ENCODE results near the gene TMEM132E. TPM values are rescaled to one million over a fixed set of nuclear protein-coding genes. Genes with fewer than 3 reads are reported as not detected.

The TMEM132E gene, protein sequence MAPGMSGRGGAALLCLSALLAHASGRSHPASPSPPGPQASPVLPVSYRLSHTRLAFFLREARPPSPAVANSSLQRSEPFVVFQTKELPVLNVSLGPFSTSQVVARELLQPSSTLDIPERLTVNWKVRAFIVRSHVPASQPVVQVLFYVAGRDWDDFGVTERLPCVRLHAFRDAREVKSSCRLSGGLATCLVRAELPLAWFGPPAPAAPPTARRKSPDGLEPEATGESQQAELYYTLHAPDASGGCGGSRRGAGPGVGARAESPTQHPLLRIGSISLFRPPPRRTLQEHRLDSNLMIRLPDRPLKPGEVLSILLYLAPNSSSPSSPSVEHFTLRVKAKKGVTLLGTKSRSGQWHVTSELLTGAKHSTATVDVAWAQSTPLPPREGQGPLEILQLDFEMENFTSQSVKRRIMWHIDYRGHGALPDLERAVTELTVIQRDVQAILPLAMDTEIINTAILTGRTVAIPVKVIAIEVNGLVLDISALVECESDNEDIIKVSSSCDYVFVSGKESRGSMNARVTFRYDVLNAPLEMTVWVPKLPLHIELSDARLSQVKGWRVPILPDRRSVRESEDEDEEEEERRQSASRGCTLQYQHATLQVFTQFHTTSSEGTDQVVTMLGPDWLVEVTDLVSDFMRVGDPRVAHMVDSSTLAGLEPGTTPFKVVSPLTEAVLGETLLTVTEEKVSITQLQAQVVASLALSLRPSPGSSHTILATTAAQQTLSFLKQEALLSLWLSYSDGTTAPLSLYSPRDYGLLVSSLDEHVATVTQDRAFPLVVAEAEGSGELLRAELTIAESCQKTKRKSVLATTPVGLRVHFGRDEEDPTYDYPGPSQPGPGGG (N-terminal part only)
- under 1 TPM in 1 of 2 experiments, not detected in 1; 0.07 TPM for total RNA-seq

DNA sequence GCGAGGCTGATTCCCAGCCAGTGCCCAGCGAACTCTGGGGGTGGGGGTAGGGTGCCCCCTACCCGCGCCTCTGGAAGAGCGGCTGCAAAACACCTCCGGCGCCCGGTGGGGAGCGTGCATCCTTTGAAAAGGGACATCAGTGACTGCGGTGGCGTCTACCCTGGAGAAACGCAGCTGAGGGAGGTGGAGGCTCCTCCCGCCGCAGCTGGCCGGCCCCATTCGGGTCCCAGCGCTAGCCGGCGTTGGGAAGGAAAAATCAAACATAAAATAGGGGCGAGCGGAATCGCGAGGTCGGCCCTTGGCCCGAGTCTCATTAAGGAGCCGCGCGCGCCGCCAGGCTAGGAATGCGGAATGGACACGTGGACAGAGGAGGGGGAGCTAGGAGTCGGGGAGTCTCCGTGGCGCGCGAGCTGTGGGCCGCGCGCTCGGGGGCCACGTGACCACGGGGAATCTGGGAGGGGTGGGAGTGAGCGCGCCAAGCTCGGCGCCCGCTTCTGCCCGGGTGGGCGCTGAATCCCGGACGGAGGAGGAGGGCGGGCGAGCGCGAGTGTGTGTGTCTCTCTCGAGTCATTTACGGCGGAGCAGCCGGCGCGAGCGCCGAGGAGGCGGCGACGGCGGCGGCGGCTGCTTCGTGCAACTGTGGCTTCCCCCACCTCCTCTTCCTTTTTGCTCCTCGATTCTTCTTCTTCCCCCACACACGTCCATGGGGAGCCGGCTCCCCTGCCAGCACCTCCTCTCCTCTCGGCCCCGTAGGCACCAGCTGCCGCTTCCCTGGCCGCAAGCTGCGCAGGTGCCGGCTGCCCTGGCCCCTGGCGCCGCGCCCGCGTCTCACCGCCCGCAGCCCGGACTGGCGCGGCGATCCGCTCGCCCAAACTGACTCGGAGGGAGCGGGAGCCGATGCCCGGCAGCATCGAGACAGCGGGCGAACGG is at the start of gene TMEM132E:
Gene TMEM132E (plus strand): TSS at position 566 of the 930 bp plus-strand sequence. CDS start 1,495 bp downstream, outside the sequence.
- Mint-ChIP-seq H3K4me1 (ENCODE audit: low read depth) (peaks cover 13% of the 10 kb centered on the region), H3K4me3 (peak within 1 kb of the TSS; percentile 64), H3K27me3 (peaks cover 73% of the 10 kb centered on the region), H3K27ac (no peak within 1 kb of the TSS), H3K9me3 (no peaks in the 10 kb centered on the region), H3K36me3 (ENCODE audit: low read depth) (no peaks in the 10 kb centered on the region)
- DNase-seq (peak; percentile 20), ATAC-seq (peak; percentile 25)
- intact Hi-C loops (cut with micrococcal nuclease): no loop called here
- TF ChIP-seq, protein P1, sequence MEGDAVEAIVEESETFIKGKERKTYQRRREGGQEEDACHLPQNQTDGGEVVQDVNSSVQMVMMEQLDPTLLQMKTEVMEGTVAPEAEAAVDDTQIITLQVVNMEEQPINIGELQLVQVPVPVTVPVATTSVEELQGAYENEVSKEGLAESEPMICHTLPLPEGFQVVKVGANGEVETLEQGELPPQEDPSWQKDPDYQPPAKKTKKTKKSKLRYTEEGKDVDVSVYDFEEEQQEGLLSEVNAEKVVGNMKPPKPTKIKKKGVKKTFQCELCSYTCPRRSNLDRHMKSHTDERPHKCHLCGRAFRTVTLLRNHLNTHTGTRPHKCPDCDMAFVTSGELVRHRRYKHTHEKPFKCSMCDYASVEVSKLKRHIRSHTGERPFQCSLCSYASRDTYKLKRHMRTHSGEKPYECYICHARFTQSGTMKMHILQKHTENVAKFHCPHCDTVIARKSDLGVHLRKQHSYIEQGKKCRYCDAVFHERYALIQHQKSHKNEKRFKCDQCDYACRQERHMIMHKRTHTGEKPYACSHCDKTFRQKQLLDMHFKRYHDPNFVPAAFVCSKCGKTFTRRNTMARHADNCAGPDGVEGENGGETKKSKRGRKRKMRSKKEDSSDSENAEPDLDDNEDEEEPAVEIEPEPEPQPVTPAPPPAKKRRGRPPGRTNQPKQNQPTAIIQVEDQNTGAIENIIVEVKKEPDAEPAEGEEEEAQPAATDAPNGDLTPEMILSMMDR (IDR thresholded peaks at IDR 0.05): no peak
- CTCF ChIA-PET: interaction anchor here (1.0 to 1.2 kb wide), 3 partner anchors 13 to 248 kb away, joined by 3 read pairs; no protein-coding TSS in a partner anchor
- POLR2A ChIA-PET: no interaction called here

DNA sequence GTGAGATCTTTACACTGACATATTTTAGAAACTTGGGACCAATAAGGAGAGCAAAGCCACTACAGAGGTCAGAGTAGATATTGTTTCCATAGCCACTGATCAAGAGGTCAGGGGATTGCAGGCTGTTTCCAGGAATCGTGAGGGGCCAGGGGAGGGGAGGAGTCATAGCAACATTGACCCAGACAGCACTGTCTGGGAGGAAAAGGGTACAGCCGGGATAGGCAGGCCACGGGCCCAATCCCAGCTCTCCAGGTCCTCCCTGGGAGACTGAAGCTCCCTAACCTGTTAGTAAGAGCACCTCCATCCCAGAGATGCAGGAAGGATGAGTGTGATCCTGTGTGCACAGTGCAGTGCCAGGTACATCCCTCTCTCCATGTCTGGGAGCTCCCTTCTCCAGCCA is 48.5 kb upstream of the TMEM132E start:
- ChIA-PET POLR2A (no interaction called here), CTCF (interaction anchor here (1.9 kb wide), 1 partner anchor 12 kb away, joined by 6 read pairs; no protein-coding TSS in a partner anchor)
- Mint-ChIP-seq H3K4me3 (no peak overlapping the region), H3K9me3 (no peaks in the 10 kb centered on the region), H3K27ac (no peak overlapping the region), H3K27me3 (peaks cover 32% of the 10 kb centered on the region), H3K4me1 (ENCODE audit: low read depth) (no peaks in the 10 kb centered on the region), H3K36me3 (ENCODE audit: low read depth) (no peaks in the 10 kb centered on the region)
- TF ChIP-seq, protein P1 (IDR thresholded peaks at IDR 0.05): no peak
- ATAC-seq (no peak), DNase-seq (no peak)
- intact Hi-C loops (cut with micrococcal nuclease): no loop called here

DNA sequence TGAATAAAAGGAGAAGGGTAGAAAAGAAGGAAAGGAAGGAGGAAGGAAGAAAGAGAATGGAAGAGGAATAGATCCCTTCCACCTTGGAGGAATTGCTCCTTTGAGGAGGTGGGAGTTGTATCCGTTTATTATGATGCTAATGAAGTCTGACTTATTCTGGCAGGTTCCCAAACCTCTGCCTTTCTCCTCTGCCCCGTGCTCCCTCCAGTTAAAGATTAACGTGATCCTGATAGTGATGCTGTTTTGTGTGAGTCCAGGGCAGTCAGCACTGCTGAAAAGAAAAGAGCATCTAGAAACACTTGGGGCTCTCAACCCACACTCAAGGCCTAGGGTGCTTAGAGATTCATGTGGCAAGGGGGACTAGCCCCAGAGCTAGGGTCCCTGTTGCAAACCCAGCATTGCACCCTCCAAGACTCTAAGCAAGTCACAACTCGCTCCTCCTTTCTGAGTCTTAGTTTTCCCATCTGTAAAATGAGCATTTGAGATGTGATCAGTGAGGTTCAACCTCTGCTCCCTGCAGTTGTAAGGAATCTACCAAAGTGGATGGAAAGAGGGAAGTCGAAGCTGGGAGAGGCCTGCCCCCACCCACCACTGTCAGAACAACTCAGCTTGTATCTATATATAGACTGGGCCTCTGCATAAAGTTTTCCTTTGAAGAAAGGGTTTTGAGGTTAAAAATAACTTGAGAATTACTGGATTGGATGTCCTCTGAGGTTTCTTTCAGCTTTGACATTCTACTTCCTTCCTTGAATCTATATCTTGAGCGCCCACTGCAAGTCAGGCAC is 46.9 kb upstream of the TMEM132E start:
- H3K27me3 Mint-ChIP-seq: peaks cover 36% of the 10 kb centered on the region
- no peaks in the 10 kb centered on the region for H3K9me3 Mint-ChIP-seq
- POLR2A ChIA-PET: interaction anchor here (1.0 kb wide), 1 partner anchor 10 kb away, joined by 3 read pairs; no protein-coding TSS in a partner anchor
- intact Hi-C loops (cut with micrococcal nuclease): no loop called here
- no peak overlapping the region for H3K4me3 Mint-ChIP-seq
- ATAC-seq (no peak), DNase-seq (no peak)
- H3K4me1 Mint-ChIP-seq (ENCODE audit: low read depth): no peaks in the 10 kb centered on the region
- H3K27ac Mint-ChIP-seq: no peak overlapping the region
- H3K36me3 Mint-ChIP-seq (ENCODE audit: low read depth): no peaks in the 10 kb centered on the region
- TF ChIP-seq, protein P1 (IDR thresholded peaks at IDR 0.05): no peak
- CTCF ChIA-PET: interaction anchor here (1.0 to 1.9 kb wide), 2 partner anchors 10 kb away, joined by 5 to 6 read pairs; no protein-coding TSS in a partner anchor

DNA sequence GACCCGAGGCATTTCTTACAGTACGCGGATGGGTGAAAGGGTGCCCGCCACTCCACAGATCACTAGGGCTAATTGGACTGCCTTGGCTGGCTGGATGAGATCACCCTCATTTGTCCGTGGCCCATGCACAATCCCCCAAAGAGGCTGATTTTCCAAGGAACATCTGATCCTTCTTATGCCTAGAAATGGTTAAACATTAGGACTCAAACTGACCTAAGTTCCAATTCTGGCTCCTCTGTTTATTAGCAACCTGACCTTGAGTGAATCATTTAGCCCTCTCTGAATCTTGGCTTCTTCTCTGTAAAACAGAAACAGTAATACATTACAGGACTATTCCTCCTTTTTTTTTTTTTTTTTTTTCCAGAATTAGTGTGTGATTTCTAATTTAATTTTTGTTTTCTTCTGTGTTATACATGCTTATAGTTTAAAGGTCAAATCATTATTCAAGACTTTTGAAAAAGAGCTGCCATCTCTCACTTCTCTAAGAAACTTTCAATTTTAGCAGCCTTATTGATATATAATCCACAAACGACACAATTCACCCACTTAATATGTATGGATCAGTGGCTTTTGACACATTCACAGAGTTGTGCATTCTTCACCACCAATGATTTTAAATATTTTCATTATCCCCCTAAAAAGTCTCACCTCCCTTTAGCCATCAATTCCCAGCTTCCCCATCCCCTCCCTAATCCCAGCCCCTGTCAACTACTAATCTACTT is 45.4 kb upstream of the TMEM132E start:
- DNase-seq: no peak
- Mint-ChIP-seq H3K36me3 (ENCODE audit: low read depth) (no peaks in the 10 kb centered on the region), H3K4me3 (no peak overlapping the region), H3K4me1 (ENCODE audit: low read depth) (no peaks in the 10 kb centered on the region), H3K9me3 (no peaks in the 10 kb centered on the region), H3K27ac (no peak overlapping the region), H3K27me3 (peaks cover 30% of the 10 kb centered on the region)
- TF ChIP-seq, protein P1 (IDR thresholded peaks at IDR 0.05): no peak
- ChIA-PET POLR2A (no interaction called here), CTCF (interaction anchor here (1.1 kb wide), 1 partner anchor 10 kb away, joined by 3 read pairs; no protein-coding TSS in a partner anchor)
- no peak for ATAC-seq
- intact Hi-C loops (cut with micrococcal nuclease): no loop called here
